Activated T-helper 1 cell treated with anti-CD3 and anti-CD28 coated beads, Interleukin-2, amount 50 U/mL, for 16 hours (primary cell): ENCODE data around the gene NRG3.

Experiments used
- DNase-seq, 2 donors: peaks; one replicate each; pipeline ENCODE4 v3.0.0-alpha.2; 2020; ENCODE audit warnings: low read depth in 1 of 2, low spot score in 1 of 2

Gene NRG3

DNA sequence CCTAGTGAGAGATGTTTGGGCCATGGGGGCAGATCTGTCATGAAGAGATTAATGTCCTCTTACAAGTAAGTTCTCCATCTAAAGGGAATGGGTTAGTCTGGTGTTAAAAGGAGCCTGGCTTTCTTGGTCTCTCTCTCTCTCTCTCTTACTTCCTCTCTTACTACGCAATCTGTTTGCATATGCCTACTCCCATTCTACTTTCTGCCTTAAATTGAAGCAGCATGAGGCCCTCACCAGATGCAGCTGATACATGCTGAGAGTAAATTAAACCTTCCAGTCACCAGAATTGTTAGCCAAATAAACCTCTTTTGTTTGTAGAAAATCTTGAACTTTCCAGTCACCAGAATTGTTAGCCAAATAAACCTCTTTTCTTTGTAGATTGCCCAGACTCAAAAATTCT lies 884.1 kb downstream of the NRG3 start:
- DNase-seq, result no peak

DNA sequence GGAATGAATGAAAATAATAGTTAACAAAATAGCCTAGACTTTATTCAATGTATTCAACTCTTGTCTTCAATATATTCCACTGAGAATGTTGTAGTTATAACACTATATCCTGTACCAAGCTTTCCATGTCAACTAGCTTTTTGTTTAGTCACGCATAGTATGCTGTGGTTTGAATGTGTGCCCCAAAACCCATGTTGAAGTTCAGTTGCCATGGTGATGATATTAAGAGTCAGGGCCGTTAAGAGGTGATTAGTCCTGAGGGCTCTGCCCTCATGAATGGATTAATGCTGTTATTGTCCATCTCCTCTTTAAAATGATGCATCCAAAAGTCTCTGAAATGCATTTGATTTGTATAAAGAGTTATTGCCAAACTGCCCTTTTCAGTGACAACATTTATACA lies 887.6 kb downstream of the NRG3 start:
- no peak for DNase-seq

DNA sequence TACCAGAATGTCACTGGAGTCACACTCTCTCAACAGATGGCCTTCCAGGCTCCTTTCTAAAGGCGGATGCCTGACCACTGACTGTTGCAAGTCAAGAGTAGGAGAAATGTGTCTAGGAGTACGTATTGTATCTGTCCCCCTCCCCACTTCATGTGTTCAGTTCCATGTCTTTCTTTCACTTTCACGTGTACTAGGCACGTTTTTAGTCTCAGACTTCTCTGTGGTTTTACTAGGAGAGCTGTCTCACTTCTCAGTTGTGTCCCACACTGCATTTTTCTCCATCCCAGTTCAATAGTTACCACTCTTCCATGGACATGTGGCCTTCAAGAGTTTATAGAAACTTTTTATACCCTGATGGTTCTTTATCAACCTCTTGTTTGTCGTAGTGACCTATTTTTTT lies 893.0 kb downstream of the NRG3 start:
- DNase-seq, result no peak

DNA sequence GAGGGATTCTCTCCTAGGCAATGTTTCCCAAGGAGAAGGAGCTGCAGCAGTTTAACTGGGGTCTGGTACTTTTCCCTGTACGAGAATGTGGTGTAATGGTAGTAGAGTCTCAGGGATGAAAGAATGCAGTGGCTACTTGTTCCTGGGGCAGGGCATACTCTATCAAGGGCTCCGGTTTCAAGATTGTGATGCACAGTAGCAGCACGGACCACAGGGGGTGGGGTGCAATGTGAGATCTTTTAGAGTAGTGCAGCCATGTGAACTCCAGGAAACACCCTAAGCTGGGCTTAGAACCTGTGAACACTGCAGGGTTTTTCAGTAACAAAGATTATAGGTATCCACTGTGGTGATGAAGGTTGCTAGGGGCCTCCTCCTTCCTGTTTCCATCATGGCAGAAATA lies 903.9 kb downstream of the NRG3 start:
- DNase-seq, result no peak

DNA sequence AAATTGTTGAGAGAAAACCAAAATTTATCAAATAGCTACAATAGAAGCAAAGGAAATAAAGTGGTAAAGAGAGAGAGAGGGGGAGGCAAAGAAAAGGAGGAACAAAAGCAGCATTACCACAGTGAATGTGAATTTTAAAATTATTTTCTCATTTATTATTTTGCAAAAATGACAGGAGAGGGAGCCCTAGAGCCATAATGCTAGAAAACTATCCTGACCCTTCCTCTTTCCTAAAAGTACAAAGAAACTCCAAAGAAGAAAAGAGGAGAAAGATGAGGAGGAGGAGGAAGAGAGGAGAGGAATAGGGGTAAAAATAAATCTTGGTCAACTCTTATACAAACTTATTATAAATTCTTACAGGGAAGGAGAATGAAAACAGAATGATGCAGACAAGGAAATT lies 921.5 kb downstream of the NRG3 start:
- DNase-seq, result no peak

DNA sequence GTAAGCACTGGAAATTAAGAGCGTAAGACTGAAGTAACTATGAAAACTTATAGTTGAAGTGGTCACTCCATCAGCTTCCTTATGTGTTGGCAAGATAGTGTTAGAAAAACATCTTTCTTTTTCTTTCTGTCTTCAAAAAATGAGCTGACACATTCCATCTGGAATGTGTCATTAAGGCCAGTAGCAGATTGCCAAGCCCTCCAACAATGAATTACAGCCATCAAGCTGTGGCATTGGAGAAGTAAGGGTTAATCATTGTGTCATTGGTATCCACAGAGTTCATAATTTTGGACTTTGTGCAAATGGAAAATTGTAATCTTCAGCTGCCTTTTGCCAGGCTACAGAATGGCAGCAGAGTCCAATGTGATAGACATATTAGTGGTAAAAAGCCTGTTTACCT lies 926.3 kb downstream of the NRG3 start:
- DNase-seq, result no peak

DNA sequence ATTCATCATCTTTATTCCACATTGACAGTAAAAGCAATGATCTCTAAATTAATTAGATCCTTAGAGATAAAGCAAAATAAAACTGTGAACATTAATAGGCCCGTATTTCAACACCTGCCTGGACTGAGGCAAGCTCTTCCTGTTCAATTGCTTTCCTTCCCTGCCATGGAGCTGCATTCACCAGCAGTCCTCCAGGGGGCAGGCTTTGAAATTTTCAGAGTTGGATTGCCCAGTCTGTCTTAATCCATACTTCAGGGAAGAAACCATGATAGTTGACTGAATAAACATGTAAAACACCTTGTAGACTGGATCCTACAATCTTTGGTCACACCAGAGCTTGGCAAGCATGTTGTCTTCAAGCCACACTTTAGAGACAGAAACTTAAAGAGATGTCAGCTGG lies 936.6 kb downstream of the NRG3 start:
- DNase-seq, result no peak

DNA sequence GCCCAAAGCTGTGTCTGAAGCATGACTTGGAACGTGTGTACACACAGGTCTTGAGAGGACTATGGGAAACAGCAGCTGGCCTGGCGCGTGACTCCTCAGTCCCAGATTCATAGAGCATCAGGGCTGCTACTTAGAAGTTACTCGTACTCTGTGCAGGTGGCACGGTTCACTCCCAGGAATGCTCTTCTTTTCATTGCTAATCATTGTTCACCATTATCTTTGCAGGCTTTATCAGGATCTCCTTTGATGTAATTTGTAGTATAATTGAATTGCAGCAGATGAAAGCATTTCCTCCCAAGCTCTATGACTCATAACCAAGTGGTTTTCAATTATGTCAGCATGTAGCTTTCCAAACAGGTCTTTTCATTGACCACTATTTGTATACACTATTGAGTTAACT lies 938.9 kb downstream of the NRG3 start:
- DNase-seq, result no peak

DNA sequence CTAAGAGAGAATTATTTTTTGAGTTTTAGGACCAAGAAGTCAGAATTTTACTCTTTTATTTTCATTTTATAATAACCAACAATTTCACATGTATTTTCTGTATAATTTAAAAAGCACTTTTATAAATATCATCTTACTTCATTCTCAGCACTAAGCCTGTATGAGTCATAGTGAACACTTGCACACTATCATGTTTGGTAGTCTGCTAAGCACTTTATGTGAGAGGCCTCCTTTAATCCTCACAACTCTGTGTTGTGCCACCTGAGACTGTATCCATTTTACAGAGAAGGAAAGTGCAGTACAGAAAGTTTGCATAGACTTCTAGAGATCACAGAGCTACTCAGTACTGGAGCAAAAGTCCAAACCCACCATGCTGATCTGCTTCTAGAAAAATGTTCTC lies 939.6 kb downstream of the NRG3 start:
- DNase-seq, result no peak

DNA sequence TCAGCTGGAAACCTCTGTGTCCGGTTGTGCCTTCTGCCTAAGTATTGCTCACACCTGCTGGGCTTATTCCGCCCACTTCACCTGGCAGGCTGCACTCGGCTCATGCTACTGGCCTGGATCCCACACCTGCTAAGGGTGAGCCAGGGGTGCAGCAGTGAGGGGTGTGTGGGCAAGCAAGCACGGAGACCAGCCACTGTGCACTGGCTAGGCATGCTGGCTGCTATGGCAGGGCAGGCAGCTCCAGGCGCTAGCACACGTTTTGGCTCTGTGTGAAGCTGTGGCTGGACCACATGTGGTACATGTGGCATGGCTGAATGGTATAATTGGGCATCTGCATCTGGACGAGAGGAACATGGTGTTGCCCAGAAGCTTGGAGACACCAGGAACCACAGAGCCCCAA lies 940.7 kb downstream of the NRG3 start:
- no peak for DNase-seq

DNA sequence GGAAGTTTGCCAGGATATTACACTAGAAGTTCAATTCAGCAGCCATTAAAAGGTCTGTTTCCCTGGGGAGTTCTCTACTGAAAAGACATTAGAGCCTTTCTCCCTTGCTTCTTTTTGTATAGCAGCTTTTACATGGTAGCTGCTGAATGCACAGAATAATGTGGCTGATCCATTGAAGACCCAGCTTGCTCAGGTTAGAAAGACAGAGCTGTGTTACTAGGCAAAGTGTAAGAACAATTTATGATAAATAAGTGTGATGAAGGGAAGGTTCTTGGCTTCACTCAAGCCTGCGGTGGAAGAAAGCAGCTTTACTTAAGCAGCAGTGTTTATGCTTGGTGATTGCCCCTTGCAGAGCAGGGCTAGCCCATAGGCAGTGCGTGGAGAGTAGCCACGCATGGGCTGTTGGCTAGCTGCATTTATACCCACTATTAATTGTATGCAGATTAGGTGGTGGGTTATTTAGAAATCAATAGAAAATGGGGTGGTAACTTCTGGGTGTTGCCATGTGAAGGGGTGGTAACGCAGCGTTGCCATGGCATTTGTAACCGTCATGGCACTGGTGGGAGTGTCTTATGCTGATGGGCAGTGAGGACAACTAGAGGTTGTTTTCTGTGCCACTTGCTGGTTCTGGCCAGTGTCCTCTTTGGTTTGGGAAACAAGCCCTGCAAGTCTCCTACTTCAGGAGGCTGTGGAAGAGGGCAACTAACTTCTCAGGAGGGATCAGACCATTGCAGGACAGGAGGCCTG lies 942.9 kb downstream of the NRG3 start:
- DNase-seq, result no peak

DNA sequence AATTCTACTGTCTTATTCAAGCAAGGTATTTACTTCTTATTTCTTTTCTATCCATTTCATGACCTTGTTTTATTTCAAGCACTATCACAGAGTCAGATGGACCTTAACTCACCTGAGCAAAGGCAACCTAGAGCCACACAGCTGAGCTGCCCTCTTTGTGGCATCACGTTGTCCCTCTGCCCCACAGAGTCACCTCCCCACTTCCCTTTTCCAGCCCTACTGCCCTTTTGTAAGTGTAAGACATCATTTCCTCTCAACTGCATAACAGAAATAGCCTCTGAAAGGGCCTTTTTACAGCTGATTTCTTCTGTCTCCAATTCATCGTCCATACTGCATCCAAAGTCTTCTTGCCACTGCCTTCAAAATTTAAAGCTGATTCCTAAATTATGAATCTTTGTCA lies 946.0 kb downstream of the NRG3 start:
- no peak for DNase-seq

DNA sequence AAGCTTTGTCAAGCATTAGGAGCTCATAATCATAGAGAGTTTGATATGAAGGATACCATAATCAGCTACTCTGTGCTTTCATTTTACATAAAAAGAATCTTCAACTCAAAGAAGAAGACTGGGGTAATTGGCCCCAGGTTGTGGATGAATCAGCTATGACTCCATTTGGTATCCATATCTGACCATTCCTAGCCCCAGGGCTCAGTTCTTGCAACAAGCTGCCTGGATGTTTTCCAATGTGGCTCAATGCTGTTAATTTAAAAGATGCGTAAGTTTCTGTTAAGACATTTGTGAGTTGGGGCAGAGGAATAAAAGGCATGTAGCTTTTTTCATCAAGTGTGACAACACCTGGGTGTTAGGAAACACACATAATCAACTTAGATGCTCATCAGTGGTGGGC lies 951.1 kb downstream of the NRG3 start:
- DNase-seq, result no peak

DNA sequence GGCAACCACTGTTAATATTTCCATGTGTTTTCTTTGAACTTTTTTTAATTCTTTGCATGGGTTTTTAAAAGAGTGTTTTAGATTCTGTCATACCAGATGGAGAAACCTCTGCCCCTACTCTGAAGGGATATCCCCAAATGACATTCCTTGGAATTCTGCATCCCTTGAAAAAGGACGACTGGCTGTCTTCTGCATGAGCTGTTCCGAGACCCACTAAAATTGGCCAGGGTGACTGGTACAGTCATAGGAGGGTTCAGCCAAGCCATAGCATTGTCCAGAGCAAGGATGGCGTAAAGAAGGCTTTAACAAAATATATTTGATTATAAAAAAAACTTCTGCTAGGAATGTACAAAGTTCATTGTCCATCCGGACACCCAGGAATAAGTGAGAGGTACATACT lies 952.9 kb downstream of the NRG3 start:
- DNase-seq, result no peak

DNA sequence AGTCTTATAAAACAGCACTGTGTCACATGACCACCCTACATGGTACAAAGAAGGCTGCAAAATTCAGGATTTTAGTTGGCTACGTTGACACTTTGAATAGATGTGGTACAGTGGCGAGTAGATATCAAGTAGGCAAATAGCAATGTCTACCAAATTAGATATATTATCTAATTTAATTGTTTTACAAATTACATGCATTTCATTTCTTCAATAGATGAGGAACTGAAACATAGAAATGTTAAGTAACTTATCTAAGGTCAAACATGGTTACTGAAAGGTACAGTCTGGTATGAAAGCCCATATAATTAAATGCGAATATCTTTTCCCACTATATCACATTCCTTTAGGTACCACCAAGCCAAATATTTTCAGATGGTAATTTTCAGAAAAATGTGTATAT lies 972.2 kb downstream of the NRG3 start:
- DNase-seq, result no peak

DNA sequence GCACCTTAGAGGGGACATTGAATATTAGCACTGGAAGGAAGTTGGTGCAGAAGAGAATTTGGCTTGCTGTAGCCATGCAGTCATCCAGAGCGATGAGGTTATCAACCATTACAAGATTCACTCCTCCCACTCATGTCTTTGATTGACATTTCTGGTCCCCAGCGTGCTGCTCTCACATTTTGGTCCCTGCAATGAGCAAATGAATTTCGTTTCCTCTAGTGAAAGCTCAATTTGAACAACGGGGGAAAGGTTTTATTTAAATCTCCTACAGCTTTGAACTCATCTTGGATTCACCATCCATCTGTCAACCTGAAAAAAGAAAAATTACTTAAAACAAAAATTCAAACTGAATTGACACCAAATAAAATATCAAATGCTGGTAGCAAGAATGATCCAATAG lies 975.2 kb downstream of the NRG3 start:
- DNase-seq, result no peak

DNA sequence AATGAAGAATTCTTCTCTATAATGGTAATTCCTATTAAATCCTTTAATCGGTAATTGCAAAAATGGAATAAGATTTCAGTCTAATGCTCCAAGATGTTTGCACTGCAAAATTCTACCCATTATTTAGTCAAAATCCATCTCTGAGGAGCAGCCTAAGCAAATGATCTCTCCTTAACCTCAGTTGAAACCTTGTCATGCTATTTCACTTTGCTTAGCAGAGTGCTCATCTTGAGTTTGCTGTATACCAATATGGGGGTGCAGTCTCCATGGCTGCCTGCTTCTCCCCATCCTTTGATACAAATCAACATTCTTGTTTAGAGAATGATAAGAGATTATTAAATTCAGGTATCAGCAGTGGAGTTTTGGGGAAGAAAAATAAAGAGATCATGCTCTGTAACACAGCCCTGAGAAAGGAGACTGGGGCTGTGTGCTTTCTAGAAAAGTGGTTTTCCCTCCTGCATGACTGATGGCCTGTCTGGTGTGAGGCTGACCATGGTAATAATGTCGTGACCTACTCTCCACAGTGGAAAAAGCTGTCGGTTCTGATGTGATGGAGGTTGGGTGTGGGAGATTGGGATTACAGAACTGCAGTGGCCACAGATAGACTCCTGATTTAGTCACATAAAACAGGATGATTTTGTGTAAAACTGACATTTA lies 982.1 kb downstream of the NRG3 start:
- DNase-seq, result no peak

DNA sequence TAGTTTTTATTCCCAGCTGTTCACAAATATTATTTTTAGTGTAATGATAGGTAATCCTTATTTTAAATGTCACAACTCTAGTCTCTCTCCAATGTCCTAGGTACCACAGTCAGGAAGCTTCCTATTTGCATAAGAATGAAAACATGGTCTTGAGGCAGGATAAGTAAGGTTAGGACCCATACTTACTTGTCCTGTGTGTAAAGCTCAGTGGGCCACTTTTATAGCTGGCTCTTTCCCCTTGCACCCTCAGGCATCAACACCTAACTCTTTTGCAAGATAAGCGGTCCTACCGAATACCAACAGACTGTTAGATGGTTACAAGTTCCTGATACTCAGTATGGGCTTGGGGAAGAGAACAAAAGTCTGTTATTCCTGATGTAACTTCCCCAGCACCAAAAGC lies 986.9 kb downstream of the NRG3 start:
- no peak for DNase-seq

DNA sequence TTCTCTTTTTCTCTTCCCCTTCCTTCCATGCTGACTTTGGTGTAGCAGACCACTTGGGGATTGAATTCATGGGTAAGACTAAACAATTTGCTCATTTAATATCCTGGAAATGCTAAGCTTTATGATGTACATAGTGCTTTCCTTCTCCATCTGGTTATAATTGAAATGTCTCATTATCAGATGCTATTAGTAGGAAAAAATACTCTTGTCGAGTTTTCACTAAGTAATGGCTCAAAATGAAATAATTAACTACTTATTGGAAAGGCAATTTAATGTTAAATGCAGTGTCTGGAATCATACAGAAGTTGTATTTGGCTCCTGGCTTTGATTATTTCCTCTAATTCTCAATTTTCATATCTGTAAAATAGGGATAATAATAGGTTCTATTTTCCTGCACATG lies 990.4 kb downstream of the NRG3 start:
- no peak for DNase-seq

DNA sequence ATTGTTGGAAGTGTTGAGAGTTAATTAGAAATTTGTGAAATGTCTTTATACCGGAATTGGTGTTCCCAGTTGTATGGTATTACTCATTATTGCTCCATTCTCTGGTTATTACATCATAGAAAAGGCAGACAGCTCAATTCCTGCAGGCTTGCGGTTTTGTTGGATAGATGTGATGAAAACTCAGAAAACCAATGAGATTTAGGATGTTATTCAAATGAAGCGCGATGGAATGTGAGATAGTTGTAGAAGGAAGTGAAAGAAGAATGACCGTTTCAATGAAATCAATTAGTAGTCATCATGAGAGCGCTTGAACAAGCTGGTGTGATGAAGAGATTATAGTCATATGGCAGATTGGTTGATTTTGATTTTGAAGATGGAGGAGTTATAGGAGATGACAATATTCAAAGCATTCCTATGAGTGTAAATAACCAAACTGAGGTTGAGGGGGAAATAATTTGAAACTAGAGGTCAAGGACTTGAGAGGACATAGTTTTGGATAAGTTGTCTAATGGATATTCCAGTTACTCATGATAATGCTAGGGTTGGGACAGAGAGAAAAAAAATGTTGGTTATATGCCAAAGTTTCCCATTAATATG lies 991.5 kb downstream of the NRG3 start:
- no peak for DNase-seq

DNA sequence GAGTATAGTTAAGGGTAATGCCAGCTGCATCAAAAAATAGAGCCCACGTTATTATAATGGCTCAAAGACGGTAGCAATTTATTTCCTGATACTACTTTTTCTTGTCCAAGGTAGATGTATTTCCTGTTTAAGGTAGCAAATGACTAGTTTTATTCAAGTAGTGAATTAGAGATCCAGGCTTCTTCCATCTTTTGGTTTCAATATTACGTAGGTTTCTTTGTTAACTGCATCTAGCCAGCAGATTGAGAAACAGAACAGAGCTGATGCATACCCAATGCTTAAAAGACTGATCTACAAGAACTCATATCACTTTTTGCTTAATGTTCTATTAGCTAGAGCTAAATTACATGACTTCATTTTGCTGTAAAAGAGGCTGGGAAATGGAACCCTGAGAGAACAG lies 992.1 kb downstream of the NRG3 start:
- no peak for DNase-seq

DNA sequence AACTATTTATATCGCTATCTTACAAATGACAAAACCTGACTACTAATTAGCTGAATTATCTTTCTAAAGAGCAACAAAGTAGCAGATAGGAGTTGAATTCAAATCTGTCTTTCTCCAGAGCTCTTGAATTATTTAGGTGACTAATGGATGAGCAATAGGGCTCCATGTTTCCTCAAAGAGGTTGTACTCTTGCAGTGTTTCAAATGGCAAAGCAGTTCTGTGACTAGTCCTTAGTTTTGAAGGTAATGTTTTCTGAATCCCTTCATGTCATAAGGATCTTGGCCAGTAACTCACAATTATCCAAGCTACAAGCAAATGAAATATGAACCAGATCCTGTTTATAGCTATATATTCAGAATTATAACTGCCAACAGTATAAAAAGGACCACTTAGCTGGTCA lies 999.7 kb downstream of the NRG3 start:
- DNase-seq, result no peak

DNA sequence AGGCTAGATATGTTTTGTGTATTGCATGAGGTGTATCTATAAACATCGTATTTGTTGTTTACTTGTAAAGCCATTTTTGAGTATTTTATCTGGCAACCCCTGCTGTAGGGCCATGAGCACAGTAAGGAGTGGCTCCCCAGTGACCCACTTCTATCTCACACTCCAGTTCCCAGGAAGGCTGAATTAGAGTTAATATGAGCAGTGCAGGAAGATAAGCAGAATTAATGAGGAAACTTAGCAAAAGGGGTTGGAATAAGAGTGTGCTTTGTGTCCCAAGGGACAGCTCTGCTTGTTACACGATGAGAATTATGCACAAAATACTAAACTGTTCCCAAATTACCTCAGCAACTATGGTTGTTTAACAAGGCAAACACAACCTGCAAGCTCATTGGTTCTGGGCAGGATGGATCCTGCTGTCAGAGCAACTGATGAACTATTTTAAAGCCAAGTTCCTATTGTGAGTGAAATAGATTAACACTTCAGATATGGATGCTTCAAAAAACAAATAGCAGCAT lies 1005.8 kb downstream of the NRG3 start:
- DNase-seq, result no peak
